ENCODE data around the gene MAP2K7.
A peak's percentile ranks its signal among the peaks of the same experiment; 100 is the strongest.

Gene MAP2K7

GRCh38 chr19:7859831-7860713 lies 43.6 kb upstream of the MAP2K7 start:
- no peak for TF ChIP-seq CTCF (IDR thresholded peaks at IDR 0.05)

GRCh38 chr19:7860714-7861618 lies 42.7 kb upstream of the MAP2K7 start:
- Histone ChIP-seq H3K4me3 (no peak overlapping the region), H3K27ac (no peak overlapping the region)
- no peak for TF ChIP-seq CTCF (IDR thresholded peaks at IDR 0.05)
- DNase-seq (ENCODE audit: low spot score), result no peak

More at GRCh38 chr19:7859831-7860713, 43.6 kb upstream of the MAP2K7 start:
- no peak for DNase-seq (ENCODE audit: low spot score)
- Histone ChIP-seq H3K4me3 (no peak overlapping the region), H3K27ac (no peak overlapping the region)

- no peak for DNase-seq (ENCODE audit: low spot score)
- H3K4me3 ChIP-seq, result peak overlapping the region; percentile 59
- TF ChIP-seq CTCF (IDR thresholded peaks at IDR 0.05), result no peak
- H3K27ac ChIP-seq, result no peak overlapping the region
These were observed 41.9 kb upstream of the MAP2K7 start for GRCh38 chr19:7861619-7862412.

- TF ChIP-seq CTCF (IDR thresholded peaks at IDR 0.05), result no peak
- no peak for DNase-seq (ENCODE audit: low spot score)
- H3K4me3 ChIP-seq, result peak overlapping the region; percentile 59
- H3K27ac ChIP-seq, result no peak overlapping the region
These were observed 41.2 kb upstream of the MAP2K7 start for GRCh38 chr19:7862413-7862951.

- TF ChIP-seq CTCF (IDR thresholded peaks at IDR 0.05), result no peak
- no peak overlapping the region for H3K27ac ChIP-seq
- DNase-seq (ENCODE audit: low spot score), result no peak
- peak overlapping the region; percentile 59 for H3K4me3 ChIP-seq
These were observed 40.3 kb upstream of the MAP2K7 start for GRCh38 chr19:7863157-7863970.

All from coronary artery (tissue), 2 donors.